HCT116 (cell line): ENCODE data around the gene PCDH18. TPM values are rescaled to one million over a fixed set of nuclear protein-coding genes. Genes with fewer than 3 reads are reported as not detected.

Experiments used
- ATAC-seq: fragments of 200-7000 bp; cut with Tn5 transposase; 2 replicates; pipeline ENCODE4 v1.9.1; 2020; ENCODE audit warnings: mild to moderate bottlenecking, moderate library complexity
- Bru-seq: library from RNA; stranded (reverse); fragments of 400-500 nt; gene quantifications from one replicate; lab custom pipeline; 2021; lab: Mats Ljungman, UMichigan
- BruChase-seq, 2 experiments: library from RNA; stranded (reverse); fragments of 400-500 nt; gene quantifications; one replicate each; lab custom pipeline; 2021; lab: Mats Ljungman, UMichigan
- BruUV-seq: library from RNA; stranded (reverse); fragments of 400-500 nt; replicated peaks from 2 replicates; lab custom pipeline; 2021; lab: Mats Ljungman, UMichigan
- CTCF ChIA-PET: fragments of 300-600 bp; sonication (Branson Sonifier 250); formaldehyde crosslinking; loops from one replicate; lab custom pipeline; 2021; ENCODE audit warnings: antibody characterized with exemption; lab: Charles Lee
- POLR2A ChIA-PET: fragments of 300-600, 350-600 bp; sonication (Branson Sonifier 250); formaldehyde crosslinking; loops from one replicate; lab custom pipeline; 2021; ENCODE audit warnings: antibody characterized with exemption; lab: Charles Lee
- RAD21 ChIA-PET, 2 experiments: fragments of 300-600 bp; sonication (Branson Sonifier 250); formaldehyde crosslinking; loops; one replicate each; lab custom pipeline; 2023; ENCODE audit warnings: low total read pairs in 2 of 2; ENCODE audit not compliant: uncharacterized antibody in 2 of 2, unreplicated experiment in 2 of 2, low non-redundant PET in 1 of 2; lab: Charles Lee
- DNase-seq: peaks from one replicate; pipeline ENCODE4 v3.0.0-alpha.2; 2010; ENCODE audit warnings: low read depth, low spot score
- H2AFZ ChIP-seq: fragments of 200-600 bp; shearing (Covaris generic), sonication (generic); 2 replicates; pipeline ENCODE4 v1.6.1; 2017; ENCODE audit warnings: low read depth, mixed run types, mixed read lengths, antibody characterized with exemption, low read length; ENCODE audit not compliant: poor library complexity, severe bottlenecking
- H3K27ac ChIP-seq: 2 replicates; pipeline ENCODE4 v1.5.1; 2012; ENCODE audit warnings: low read depth, low read length
- H3K27me3 ChIP-seq: fragments of 200-600 bp; sonication (generic); 2 replicates; pipeline ENCODE4 v1.6.1; 2016; ENCODE audit warnings: mixed run types, low read length, mixed read lengths; ENCODE audit not compliant: insufficient read depth
- H3K36me3 ChIP-seq, 2 experiments: fragments of 200-500 bp in 1 of 2; fragments of 200-600 bp in 1 of 2; sonication (Bioruptor generic) in 1 of 2; sonication (generic) in 1 of 2; 2 replicates each; pipeline versions ENCODE4 v1.5.1 to v1.6.1; 2014 to 2016; ENCODE audit warnings: low read length in 2 of 2, inconsistent platforms in 1 of 2, mixed read lengths in 1 of 2, mixed run types in 1 of 2; ENCODE audit not compliant: insufficient read depth in 2 of 2, control insufficient read depth in 1 of 2
- H3K4me1 ChIP-seq, 2 experiments: fragments of 200-600 bp in 1 of 2; sonication (generic) in 1 of 2; 2 replicates each; pipeline versions ENCODE4 v1.5.1 to v1.6.1; 2012 to 2017; ENCODE audit warnings: low read length in 2 of 2, inconsistent platforms in 1 of 2, mild to moderate bottlenecking in 1 of 2, mixed read lengths in 1 of 2, mixed run types in 1 of 2, moderate library complexity in 1 of 2; ENCODE audit not compliant: insufficient read depth in 2 of 2, control insufficient read depth in 1 of 2
- H3K4me2 ChIP-seq: fragments of 200-600 bp; sonication (generic); 2 replicates; pipeline ENCODE4 v1.6.1; 2017; ENCODE audit warnings: mixed run types, low read length, mixed read lengths
- H3K4me3 ChIP-seq, 2 experiments: fragments of 200-600 bp in 1 of 2; sonication (generic) in 1 of 2; replicated peaks in 1 of 2; 2 replicates each; pipeline ENCODE4 v1.5.1; 2011 to 2016; ENCODE audit warnings: low read length in 2 of 2, control low read depth in 1 of 2, low read depth in 1 of 2, mild to moderate bottlenecking in 1 of 2, mixed read lengths in 1 of 2, mixed run types in 1 of 2
- H3K79me2 ChIP-seq: fragments of 200-600 bp; sonication (generic); 2 replicates; pipeline ENCODE4 v1.6.1; 2017; ENCODE audit warnings: mild to moderate bottlenecking, mixed run types, low read length, moderate library complexity, mixed read lengths; ENCODE audit not compliant: insufficient read depth
- H3K9ac ChIP-seq: fragments of 200-600 bp; sonication (generic); 2 replicates; pipeline ENCODE4 v1.6.1; 2016; ENCODE audit warnings: low read length, mixed read lengths
- H3K9me2 ChIP-seq: fragments of 200-600 bp; sonication (generic), shearing (Covaris generic); 2 replicates; pipeline ENCODE4 v1.6.1; 2017; ENCODE audit warnings: mixed run types, mild to moderate bottlenecking, moderate library complexity; ENCODE audit not compliant: insufficient read depth
- H3K9me3 ChIP-seq, 2 experiments: fragments of 200-500 bp in 1 of 2; fragments of 200-600 bp in 1 of 2; sonication (Bioruptor generic) in 1 of 2; sonication (generic) in 1 of 2; 2 replicates each; pipeline ENCODE4 v1.6.1; 2014 to 2017; ENCODE audit warnings: low read length in 2 of 2, mixed read lengths in 2 of 2, inconsistent platforms in 1 of 2, low read depth in 1 of 2, mild to moderate bottlenecking in 1 of 2, mixed run types in 1 of 2, moderate library complexity in 1 of 2; ENCODE audit not compliant: control insufficient read depth in 1 of 2, insufficient read depth in 1 of 2
- H4K20me1 ChIP-seq: fragments of 200-600 bp; sonication (generic), shearing (Covaris generic); 2 replicates; pipeline ENCODE4 v1.6.1; 2017; ENCODE audit warnings: mixed run types, mild to moderate bottlenecking, moderate library complexity; ENCODE audit not compliant: insufficient read depth
- EGR1 ChIP-seq: IDR thresholded peaks from 2 replicates; pipeline ENCODE4 v1.6.1; 2012; ENCODE audit warnings: low read depth
- EZH2 ChIP-seq: fragments of 200-600 bp; sonication (generic); IDR thresholded peaks from 2 replicates; pipeline ENCODE4 v1.6.1; 2017; ENCODE audit warnings: antibody characterized with exemption, mixed run types
- FOSL1 ChIP-seq: IDR thresholded peaks from 2 replicates; pipeline ENCODE4 v1.6.1; 2012; ENCODE audit warnings: low read depth
- intact Hi-C: fragments of 100-400 bp; cut with micrococcal nuclease; formaldehyde crosslinking; loops from 2 replicates; pipeline ENCODE4 v1.10.0; 2022
- long read RNA-seq: library from polyadenylated mRNA; unstranded; transcript quantifications from one replicate; pipeline ENCODE4 v2.0.0, GENCODE V29; 2021; ENCODE audit not compliant: unreplicated experiment
- polyA plus RNA-seq: library from polyadenylated mRNA; unstranded; fragments of >200 nt; gene quantifications from 2 replicates; pipeline ENCODE4 v1.2.1, GENCODE V29; 2012; ENCODE audit warnings: missing spikeins
- total RNA-seq: library from RNA; stranded (reverse); gene quantifications from one replicate; pipeline ENCODE4 v1.2.1, GENCODE V29; 2021; ENCODE audit not compliant: unreplicated experiment

The PCDH18 gene, protein sequence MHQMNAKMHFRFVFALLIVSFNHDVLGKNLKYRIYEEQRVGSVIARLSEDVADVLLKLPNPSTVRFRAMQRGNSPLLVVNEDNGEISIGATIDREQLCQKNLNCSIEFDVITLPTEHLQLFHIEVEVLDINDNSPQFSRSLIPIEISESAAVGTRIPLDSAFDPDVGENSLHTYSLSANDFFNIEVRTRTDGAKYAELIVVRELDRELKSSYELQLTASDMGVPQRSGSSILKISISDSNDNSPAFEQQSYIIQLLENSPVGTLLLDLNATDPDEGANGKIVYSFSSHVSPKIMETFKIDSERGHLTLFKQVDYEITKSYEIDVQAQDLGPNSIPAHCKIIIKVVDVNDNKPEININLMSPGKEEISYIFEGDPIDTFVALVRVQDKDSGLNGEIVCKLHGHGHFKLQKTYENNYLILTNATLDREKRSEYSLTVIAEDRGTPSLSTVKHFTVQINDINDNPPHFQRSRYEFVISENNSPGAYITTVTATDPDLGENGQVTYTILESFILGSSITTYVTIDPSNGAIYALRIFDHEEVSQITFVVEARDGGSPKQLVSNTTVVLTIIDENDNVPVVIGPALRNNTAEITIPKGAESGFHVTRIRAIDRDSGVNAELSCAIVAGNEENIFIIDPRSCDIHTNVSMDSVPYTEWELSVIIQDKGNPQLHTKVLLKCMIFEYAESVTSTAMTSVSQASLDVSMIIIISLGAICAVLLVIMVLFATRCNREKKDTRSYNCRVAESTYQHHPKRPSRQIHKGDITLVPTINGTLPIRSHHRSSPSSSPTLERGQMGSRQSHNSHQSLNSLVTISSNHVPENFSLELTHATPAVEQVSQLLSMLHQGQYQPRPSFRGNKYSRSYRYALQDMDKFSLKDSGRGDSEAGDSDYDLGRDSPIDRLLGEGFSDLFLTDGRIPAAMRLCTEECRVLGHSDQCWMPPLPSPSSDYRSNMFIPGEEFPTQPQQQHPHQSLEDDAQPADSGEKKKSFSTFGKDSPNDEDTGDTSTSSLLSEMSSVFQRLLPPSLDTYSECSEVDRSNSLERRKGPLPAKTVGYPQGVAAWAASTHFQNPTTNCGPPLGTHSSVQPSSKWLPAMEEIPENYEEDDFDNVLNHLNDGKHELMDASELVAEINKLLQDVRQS
- total RNA-seq (0.17 TPM), Bru-seq, nascent RNA (not detected), BruChase-seq, experiment 1, labeled RNA remaining after a 6-hour chase (not detected), BruChase-seq, experiment 2, labeled RNA remaining after a 2-hour chase (percentile 6 among the genes with signal in this experiment)
- not detected in 2 replicates for polyA plus RNA-seq
- long read RNA-seq, result 0 reads

DNA sequence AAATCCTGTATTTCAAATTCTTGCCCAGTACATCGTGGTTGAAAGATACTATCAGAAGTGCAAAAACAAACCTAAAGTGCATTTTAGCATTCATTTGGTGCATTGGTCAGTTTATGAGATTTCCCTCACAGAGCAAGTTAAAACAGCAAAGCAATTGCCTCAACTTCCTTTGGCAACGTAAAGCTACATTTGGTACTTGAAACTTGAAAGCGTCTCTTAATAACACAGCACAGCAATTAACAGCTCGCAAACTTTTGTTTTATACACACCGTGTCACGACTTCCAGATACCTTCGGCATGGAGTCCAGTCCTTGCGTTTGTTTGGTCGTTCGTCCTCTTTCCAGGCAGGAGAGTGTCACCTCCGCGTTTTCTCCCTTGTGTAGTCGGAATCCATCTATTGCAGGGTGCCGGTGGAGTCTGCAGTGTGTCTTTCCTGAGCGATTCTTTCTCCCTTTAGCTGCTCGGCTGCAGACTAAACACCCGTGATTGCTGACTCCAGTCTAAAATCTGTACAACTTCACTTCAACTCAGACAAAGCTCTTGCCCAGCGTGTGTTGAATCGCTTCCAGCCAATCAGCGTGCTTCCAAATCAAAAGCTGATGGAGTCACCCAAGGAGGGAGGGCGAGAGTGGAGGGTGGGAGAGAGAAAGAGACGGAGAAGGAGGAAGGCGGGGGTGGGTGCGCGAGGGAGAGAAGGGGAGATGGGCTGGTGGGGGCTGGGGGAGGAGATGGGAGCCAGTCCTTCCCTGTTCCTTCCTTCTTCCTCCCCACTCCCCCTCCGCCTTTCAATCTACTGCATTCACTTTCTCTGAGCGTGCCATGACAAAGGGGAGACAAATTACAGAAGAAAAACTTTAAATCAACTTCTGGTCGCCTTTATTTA lies at the start of gene PCDH18:
Gene PCDH18 (minus strand): TSS at position 509 of the 883 bp plus-strand sequence. CDS start 406 bp downstream, at position 103.
- Histone ChIP-seq H3K9ac (no peak within 1 kb of the TSS), H3K9me2 (no peaks in the 10 kb centered on the region), H3K36me3 (no peaks in the 10 kb centered on the region), H4K20me1 (no peaks in the 10 kb centered on the region), H3K4me3 (no peak within 1 kb of the TSS), H3K27me3 (no peaks in the 10 kb centered on the region), H3K9me3 (no peaks in the 10 kb centered on the region), H3K4me2 (no peak within 1 kb of the TSS), H3K4me1 (no peaks in the 10 kb centered on the region), H3K79me2 (no peaks in the 10 kb centered on the region), H2AFZ (no peak within 1 kb of the TSS), H3K27ac (no peak within 1 kb of the TSS)
- BruUV-seq, result no TSS peak
- ChIA-PET POLR2A (no interaction called here), RAD21 (no interaction called here), CTCF (no interaction called here)
- TF ChIP-seq EZH2, result no peak
- no peak for TF ChIP-seq EGR1
- no peak for TF ChIP-seq FOSL1
- no peak for ATAC-seq
- intact Hi-C loops, result no loop called here
- DNase-seq, result no peak
